Measurements from ENCODE around the gene KCNC1.

The KCNC1 gene

GRCh38 chr11:17760102-17761029 is 25.8 kb downstream of the KCNC1 start:
- no peak for DNase-seq

GRCh38 chr11:17762309-17762974 is 27.9 kb downstream of the KCNC1 start:
- no peak for DNase-seq

- DNase-seq = no peak
Measured at GRCh38 chr11:17763244-17763643, 28.7 kb downstream of the KCNC1 start.

- no peak for DNase-seq
Measured at GRCh38 chr11:17763703-17764102, 29.1 kb downstream of the KCNC1 start.

- DNase-seq = no peak
Measured at GRCh38 chr11:17764446-17765218, 30.1 kb downstream of the KCNC1 start.

- DNase-seq = no peak
Measured at GRCh38 chr11:17765356-17766072, 30.9 kb downstream of the KCNC1 start.

- no peak for DNase-seq
Measured at GRCh38 chr11:17766073-17766359, 31.4 kb downstream of the KCNC1 start.

- no peak for DNase-seq
Measured at GRCh38 chr11:17766590-17766989, 32.0 kb downstream of the KCNC1 start.

GRCh38 chr11:17767301-17767885 is 32.8 kb downstream of the KCNC1 start:
- DNase-seq = no peak

- no peak for DNase-seq
Measured at GRCh38 chr11:17767914-17768313, 33.3 kb downstream of the KCNC1 start.

GRCh38 chr11:17768547-17768946 is 34.0 kb downstream of the KCNC1 start:
- DNase-seq = no peak

- no peak for DNase-seq
Measured at GRCh38 chr11:17769218-17769617, 34.6 kb downstream of the KCNC1 start.

- no peak for DNase-seq
Measured at GRCh38 chr11:17770048-17770652, 35.6 kb downstream of the KCNC1 start.

- DNase-seq = no peak
Measured at GRCh38 chr11:17770917-17771316, 36.3 kb downstream of the KCNC1 start.

- no peak for DNase-seq
Measured at GRCh38 chr11:17771415-17771814, 36.8 kb downstream of the KCNC1 start.

- no peak for DNase-seq
Measured at GRCh38 chr11:17771841-17772401, 37.3 kb downstream of the KCNC1 start.

- no peak for DNase-seq
Measured at GRCh38 chr11:17772704-17773600, 38.4 kb downstream of the KCNC1 start.

GRCh38 chr11:17773674-17774073 is 39.1 kb downstream of the KCNC1 start:
- no peak for DNase-seq

GRCh38 chr11:17774232-17775034 is 39.9 kb downstream of the KCNC1 start:
- no peak for DNase-seq

- no peak for DNase-seq
Measured at GRCh38 chr11:17775035-17775348, 40.4 kb downstream of the KCNC1 start.
